Neuronal stem cell (in vitro differentiated cells): ENCODE data around the gene C1orf21.

Experiments used
- DNase-seq: peaks from one replicate; pipeline ENCODE4 v3.0.0-alpha.2; 2013; ENCODE audit warnings: low spot score
- H2AFZ ChIP-seq: one replicate; pipeline ENCODE4 v1.6.1; 2013; ENCODE audit warnings: mild to moderate bottlenecking, low read length, inconsistent platforms
- H2AK5ac ChIP-seq: 2 replicates; pipeline ENCODE4 v1.6.1; 2013; ENCODE audit warnings: low read depth, mild to moderate bottlenecking, inconsistent platforms, low read length, moderate library complexity, mixed read lengths
- H2BK120ac ChIP-seq: 2 replicates; pipeline ENCODE4 v1.6.1; 2013; ENCODE audit warnings: low read depth, mild to moderate bottlenecking, inconsistent platforms, low read length, moderate library complexity, mixed read lengths
- H2BK12ac ChIP-seq: one replicate; pipeline ENCODE4 v1.6.1; 2013; ENCODE audit warnings: low read length, inconsistent platforms
- H2BK15ac ChIP-seq: 2 replicates; pipeline ENCODE4 v1.6.1; 2013; ENCODE audit warnings: mild to moderate bottlenecking, low read length, inconsistent platforms, mixed read lengths
- H2BK5ac ChIP-seq: one replicate; pipeline ENCODE4 v1.6.1; 2013; ENCODE audit warnings: inconsistent platforms, mild to moderate bottlenecking, low read length, moderate library complexity
- H3K14ac ChIP-seq: one replicate; pipeline ENCODE4 v1.6.1; 2013; ENCODE audit warnings: low read length, inconsistent platforms
- H3K18ac ChIP-seq: 2 replicates; pipeline ENCODE4 v1.6.1; 2013; ENCODE audit warnings: low read length, inconsistent platforms
- H3K23ac ChIP-seq: 2 replicates; pipeline ENCODE4 v1.6.1; 2013; ENCODE audit warnings: low read depth, mild to moderate bottlenecking, mixed read lengths, low read length, inconsistent platforms; ENCODE audit not compliant: poor library complexity
- H3K27ac ChIP-seq: replicated peaks from 3 replicates; pipeline ENCODE4 v1.5.1; 2013; ENCODE audit warnings: low read length, inconsistent platforms
- H3K27me3 ChIP-seq, 3 experiments: 2 replicates each; pipeline ENCODE4 v1.6.1; 2013; ENCODE audit warnings: low read length in 3 of 3, mild to moderate bottlenecking in 2 of 3, inconsistent platforms in 1 of 3, low read depth in 1 of 3, mixed read lengths in 1 of 3, moderate library complexity in 1 of 3; ENCODE audit not compliant: control insufficient read depth in 3 of 3, insufficient read depth in 3 of 3
- H3K36me3 ChIP-seq, 2 donors: replicated peaks in 1 of 2; 2 replicates each; pipeline ENCODE4 v1.6.1; 2013; ENCODE audit warnings: low read length in 2 of 2; ENCODE audit not compliant: control insufficient read depth in 2 of 2, insufficient read depth in 2 of 2
- H3K4ac ChIP-seq: 2 replicates; pipeline ENCODE4 v1.6.1; 2013; ENCODE audit warnings: inconsistent platforms, mild to moderate bottlenecking, low read length, moderate library complexity
- H3K4me1 ChIP-seq, 2 donors: 1 replicate in 1 of 2; 2 replicates in 1 of 2; pipeline ENCODE4 v1.6.1; 2013; ENCODE audit warnings: low read length in 2 of 2, low read depth in 1 of 2; ENCODE audit not compliant: control insufficient read depth in 2 of 2, insufficient read depth in 1 of 2
- H3K4me2 ChIP-seq: one replicate; pipeline ENCODE4 v1.6.1; 2013; ENCODE audit warnings: mild to moderate bottlenecking, low read length, inconsistent platforms; ENCODE audit not compliant: insufficient read depth, poor library complexity, severe bottlenecking
- H3K4me3 ChIP-seq, 2 donors: 2 replicates each; pipeline ENCODE4 v1.5.1; 2013; ENCODE audit warnings: low read length in 2 of 2, mild to moderate bottlenecking in 2 of 2, inconsistent platforms in 1 of 2, moderate library complexity in 1 of 2
- H3K79me1 ChIP-seq: one replicate; pipeline ENCODE4 v1.6.1; 2013; ENCODE audit warnings: low read depth, mild to moderate bottlenecking, inconsistent platforms, low read length, moderate library complexity
- H3K9ac ChIP-seq: one replicate; pipeline ENCODE4 v1.6.1; 2013; ENCODE audit warnings: mild to moderate bottlenecking, low read depth, low read length, inconsistent platforms; ENCODE audit not compliant: poor library complexity
- H3K9me3 ChIP-seq, 2 donors: replicated peaks in 1 of 2; 2 replicates each; pipeline versions ENCODE3 to v1.6.1; 2013; ENCODE audit warnings: low read length in 2 of 2, mild to moderate bottlenecking in 2 of 2, inconsistent platforms in 1 of 2, low read depth in 1 of 2, mixed read lengths in 1 of 2, moderate library complexity in 1 of 2; ENCODE audit not compliant: control insufficient read depth in 2 of 2, insufficient read depth in 1 of 2
- H4K8ac ChIP-seq: one replicate; pipeline ENCODE4 v1.6.1; 2013; ENCODE audit warnings: low read depth, mild to moderate bottlenecking, inconsistent platforms, low read length, moderate library complexity
- H4K91ac ChIP-seq: one replicate; pipeline ENCODE4 v1.6.1; 2013; ENCODE audit warnings: low read length, low read depth, mild to moderate bottlenecking, inconsistent platforms; ENCODE audit not compliant: poor library complexity
- whole genome bisulfite sequencing, 2 donors: extraction: QIAGEN DNeasy Blood & Tissue Kit; methylation state at CpG; one replicate each; pipeline ENCODE4 v1.1.7; 2013; ENCODE audit warnings: missing lambda C conversion rate in 2 of 2, mixed read lengths in 1 of 2; ENCODE audit not compliant: insufficient read length in 2 of 2, insufficient replicate concordance in 1 of 2; ENCODE audit errors: extremely low coverage in 2 of 2; 5-methylcytosine and 5-hydroxymethylcytosine counted together

The C1orf21 gene

DNA sequence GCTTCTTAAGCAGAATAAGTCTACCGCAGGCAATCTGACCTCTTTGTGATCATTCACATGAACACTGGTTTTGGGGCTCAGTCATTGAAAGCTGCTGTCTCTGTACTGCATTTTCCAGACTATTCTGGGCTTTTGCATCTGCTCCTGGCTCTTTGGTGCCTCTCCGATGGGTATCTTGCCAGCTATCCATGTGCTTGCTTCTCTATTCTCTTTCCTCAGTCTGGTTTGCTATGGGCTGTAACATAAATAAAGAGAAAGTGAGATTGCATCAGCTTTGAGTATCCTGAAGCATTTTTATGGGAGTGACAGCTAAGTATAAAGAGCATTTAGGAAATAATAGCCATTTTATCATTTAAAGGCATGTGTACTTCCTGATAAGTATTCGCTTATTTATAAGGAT is 70.7 kb downstream of the C1orf21 start:
- Histone ChIP-seq H3K27me3 (no peaks in the 10 kb centered on the region), H3K4me2 (no peak overlapping the region), H2BK120ac (no peak overlapping the region), H3K4me3 (no peak overlapping the region), H4K91ac (no peak overlapping the region), H3K27ac (no peak overlapping the region), H3K9ac (no peak overlapping the region), H2BK15ac (no peak overlapping the region), H3K9me3 (peaks cover 0 to 7% of the 10 kb centered on the region in 2 donors), H3K4me1 (peaks cover 2 to 8% of the 10 kb centered on the region in 2 donors), H2AK5ac (no peak overlapping the region), H2BK12ac (no peak overlapping the region), H3K36me3 (no peaks in the 10 kb centered on the region), H3K23ac (no peak overlapping the region), H3K18ac (no peak overlapping the region), H3K79me1 (peaks cover 5% of the 10 kb centered on the region), H2AFZ (no peak overlapping the region), H4K8ac (no peak overlapping the region), H3K4ac (no peak overlapping the region), H3K14ac (no peak overlapping the region), H2BK5ac (no peak overlapping the region)
- DNase-seq: no peak
- no CpG with 5 or more reads among the region's 3 CpGs for WGBS, 2 donors

DNA sequence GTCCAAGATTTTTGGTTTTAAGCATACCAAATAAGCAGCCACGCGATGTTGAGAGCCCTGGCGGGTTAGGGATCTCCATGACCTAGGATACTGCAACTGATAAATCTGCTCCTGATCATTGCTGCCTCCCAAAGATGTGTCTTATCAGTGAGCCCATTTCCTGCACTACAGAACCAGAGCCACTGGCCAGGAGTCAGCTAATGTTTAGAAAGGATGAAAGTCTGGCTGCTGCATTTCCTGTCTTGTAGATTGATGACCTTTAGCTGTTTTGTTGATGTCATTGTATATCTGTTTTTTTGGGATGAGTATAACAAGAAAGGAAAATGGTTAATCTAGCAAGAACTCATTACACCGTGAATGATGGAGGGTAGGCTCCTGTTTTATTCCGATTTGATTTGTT is 74.5 kb downstream of the C1orf21 start:
- peaks cover 0 to 11% of the 10 kb centered on the region in 2 donors for H3K4me1 ChIP-seq
- WGBS, 2 donors: no CpG with 5 or more reads among the region's 5 CpGs

DNA sequence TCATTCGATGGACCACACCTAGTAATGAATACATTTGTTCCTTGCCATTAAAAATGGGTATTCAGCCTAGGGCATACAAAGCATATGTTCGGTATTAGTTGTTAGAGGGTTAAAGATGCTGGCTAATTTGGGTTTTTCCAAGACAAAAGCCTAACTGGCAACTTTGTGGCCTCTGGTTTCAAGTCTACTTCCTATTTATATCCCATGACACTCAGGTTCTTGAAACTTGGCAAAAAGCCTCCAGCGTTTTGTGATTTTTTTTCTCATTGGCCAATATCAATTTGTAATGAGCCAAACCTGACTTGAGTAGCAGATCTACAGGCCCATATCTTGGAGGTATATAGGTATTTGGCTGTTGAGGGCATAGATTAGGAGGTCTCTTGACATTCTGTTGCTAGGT is 75.3 kb downstream of the C1orf21 start:
- Histone ChIP-seq H2AFZ (no peak overlapping the region), H3K4me2 (no peak overlapping the region), H3K23ac (no peak overlapping the region), H2AK5ac (no peak overlapping the region), H3K9ac (no peak overlapping the region), H2BK120ac (no peak overlapping the region), H3K14ac (no peak overlapping the region), H3K4me1 (peaks cover 0 to 11% of the 10 kb centered on the region in 2 donors), H3K4ac (no peak overlapping the region), H3K4me3 (no peak overlapping the region), H2BK15ac (no peak overlapping the region), H4K91ac (no peak overlapping the region), H3K9me3 (no peaks in the 10 kb centered on the region), H3K27me3 (no peaks in the 10 kb centered on the region), H3K18ac (no peak overlapping the region), H2BK5ac (no peak overlapping the region), H2BK12ac (no peak overlapping the region), H3K79me1 (peaks cover 2% of the 10 kb centered on the region), H3K36me3 (no peaks in the 10 kb centered on the region), H3K27ac (no peak overlapping the region), H4K8ac (no peak overlapping the region)
- DNase-seq: no peak
- WGBS, 2 donors: no CpG with 5 or more reads among the region's 3 CpGs

More for the DNA sequence above, 74.5 kb downstream of the C1orf21 start:
- H3K4me3 ChIP-seq: no peak overlapping the region
- no peak for DNase-seq
- no peak overlapping the region for H3K9ac ChIP-seq
- H3K23ac ChIP-seq: no peak overlapping the region
- H2BK5ac ChIP-seq: no peak overlapping the region
- no peak overlapping the region for H3K4ac ChIP-seq
- H3K27ac ChIP-seq: no peak overlapping the region
- H3K27me3 ChIP-seq: no peaks in the 10 kb centered on the region
- H2BK15ac ChIP-seq: no peak overlapping the region
- no peak overlapping the region for H3K18ac ChIP-seq
- H3K79me1 ChIP-seq: peaks cover 2% of the 10 kb centered on the region
- no peaks in the 10 kb centered on the region for H3K9me3 ChIP-seq
- no peak overlapping the region for H4K8ac ChIP-seq
- H2AFZ ChIP-seq: no peak overlapping the region
- H2AK5ac ChIP-seq: no peak overlapping the region
- H3K4me2 ChIP-seq: no peak overlapping the region
- no peak overlapping the region for H2BK120ac ChIP-seq
- no peak overlapping the region for H4K91ac ChIP-seq
- no peaks in the 10 kb centered on the region for H3K36me3 ChIP-seq
- H2BK12ac ChIP-seq: no peak overlapping the region
- no peak overlapping the region for H3K14ac ChIP-seq

DNA sequence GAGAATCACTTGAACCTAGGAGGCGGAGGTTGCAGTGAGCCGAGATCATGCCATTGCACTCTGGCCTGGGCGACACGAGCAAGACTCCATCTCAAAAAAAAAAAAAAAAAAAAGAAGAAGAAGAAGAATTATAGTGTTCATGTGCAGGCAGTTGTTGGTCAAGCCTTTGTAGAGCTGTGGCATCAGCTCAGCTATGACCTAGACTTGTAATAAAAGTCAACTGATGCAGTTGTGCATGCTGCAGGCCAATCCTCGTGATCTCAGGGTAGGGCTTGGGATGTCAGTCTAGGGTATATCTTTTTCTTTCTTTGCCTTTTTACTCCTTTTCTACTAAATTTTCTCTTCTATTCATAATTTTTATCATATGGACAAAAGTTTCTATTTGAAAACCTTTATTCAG is 76.2 kb downstream of the C1orf21 start:
- Histone ChIP-seq H3K23ac (no peak overlapping the region), H4K8ac (no peak overlapping the region), H3K9ac (no peak overlapping the region), H2BK12ac (no peak overlapping the region), H3K27me3 (no peaks in the 10 kb centered on the region), H3K4me3 (no peak overlapping the region), H4K91ac (no peak overlapping the region), H3K79me1 (peaks cover 2% of the 10 kb centered on the region), H3K18ac (no peak overlapping the region), H2BK5ac (no peak overlapping the region), H3K4ac (no peak overlapping the region), H3K27ac (no peak overlapping the region), H3K9me3 (no peaks in the 10 kb centered on the region), H3K36me3 (no peaks in the 10 kb centered on the region), H2BK15ac (no peak overlapping the region), H2AFZ (no peak overlapping the region), H2AK5ac (no peak overlapping the region), H3K4me2 (no peak overlapping the region), H3K4me1 (peaks cover 0 to 11% of the 10 kb centered on the region in 2 donors), H3K14ac (no peak overlapping the region), H2BK120ac (no peak overlapping the region)
- no CpG with 5 or more reads among the region's 5 CpGs for WGBS, 2 donors
- no peak for DNase-seq
